OCI-LY7 (cell line): Measurements from ENCODE around the gene CATSPER4. TPM values are rescaled to one million over a fixed set of nuclear protein-coding genes. Genes with fewer than 3 reads are reported as not detected.

Source experiments
- BruUV-seq: library from RNA; stranded (reverse); fragments of 400-500 nt; replicated peaks from 2 replicates; lab custom pipeline; 2021; lab: Mats Ljungman, UMichigan
- CTCF ChIA-PET: fragments of 300-600 bp; sonication (Branson Sonifier 250); formaldehyde crosslinking; loops from one replicate; lab custom pipeline; 2022; ENCODE audit warnings: antibody characterized with exemption; ENCODE audit not compliant: unreplicated experiment; lab: Charles Lee
- POLR2A ChIA-PET: fragments of 300-600 bp; sonication (Branson Sonifier 250); formaldehyde crosslinking; loops from one replicate; lab custom pipeline; 2022; ENCODE audit warnings: antibody characterized with exemption; lab: Charles Lee
- DNase-seq: peaks from one replicate; pipeline ENCODE4 v3.0.0-alpha.2; 2015; ENCODE audit warnings: low spot score
- H2AFZ ChIP-seq: fragments of 200-600 bp; sonication (generic), shearing (Covaris generic); 2 replicates; pipeline ENCODE4 v1.6.1; 2014; ENCODE audit warnings: mild to moderate bottlenecking, antibody characterized with exemption, low read length, moderate library complexity
- H3K27ac ChIP-seq: fragments of 200-600 bp; sonication (generic); 2 replicates; pipeline ENCODE4 v1.5.1; 2014; ENCODE audit warnings: mixed run types, low read depth, mild to moderate bottlenecking, moderate library complexity, low read length, inconsistent platforms; ENCODE audit not compliant: poor library complexity, severe bottlenecking
- H3K36me3 ChIP-seq: fragments of 200-600 bp; sonication (generic); 2 replicates; pipeline ENCODE4 v1.6.1; 2014; ENCODE audit warnings: mild to moderate bottlenecking, antibody characterized with exemption, low read length, moderate library complexity, mixed read lengths; ENCODE audit not compliant: insufficient read depth
- H3K4me1 ChIP-seq: fragments of 200-600 bp; sonication (generic); 2 replicates; pipeline ENCODE4 v1.5.1; 2014; ENCODE audit warnings: mild to moderate bottlenecking, low read length; ENCODE audit not compliant: insufficient read depth, poor library complexity, severe bottlenecking
- H3K4me2 ChIP-seq: fragments of 200-600 bp; sonication (generic); 2 replicates; pipeline ENCODE4 v1.6.1; 2014; ENCODE audit warnings: mild to moderate bottlenecking, low read length
- H3K4me3 ChIP-seq: fragments of 200-600 bp; sonication (generic); 2 replicates; pipeline ENCODE4 v1.5.1; 2014; ENCODE audit warnings: mild to moderate bottlenecking, low read depth, low read length; ENCODE audit not compliant: poor library complexity, severe bottlenecking
- H3K79me2 ChIP-seq: fragments of 200-600 bp; sonication (generic); 2 replicates; pipeline ENCODE4 v1.6.1; 2016; ENCODE audit warnings: low read depth, mild to moderate bottlenecking, low read length, moderate library complexity, mixed read lengths; ENCODE audit not compliant: insufficient read depth
- H3K9me2 ChIP-seq: fragments of 200-600 bp; sonication (generic); 2 replicates; pipeline ENCODE4 v1.6.1; 2016; ENCODE audit warnings: mild to moderate bottlenecking, low read length, mixed read lengths; ENCODE audit not compliant: insufficient read depth
- H3K9me3 ChIP-seq: fragments of 200-600 bp; sonication (generic); 2 replicates; pipeline ENCODE4 v1.6.1; 2014; ENCODE audit warnings: mild to moderate bottlenecking, mixed run types, low read length, mixed read lengths
- H4K20me1 ChIP-seq: fragments of 200-600 bp; sonication (generic); 2 replicates; pipeline ENCODE4 v1.6.1; 2014; ENCODE audit warnings: mild to moderate bottlenecking, antibody characterized with exemption, low read length, moderate library complexity, mixed read lengths; ENCODE audit not compliant: insufficient read depth
- CTCF ChIP-seq: fragments of 200-600 bp; sonication (generic); conservative IDR thresholded peaks from 2 replicates; pipeline ENCODE4 v1.5.1; 2014; ENCODE audit warnings: mild to moderate bottlenecking, antibody characterized with exemption, low read length, moderate library complexity, mixed read lengths
- EZH2phosphoT487 ChIP-seq: fragments of 200-600 bp; sonication (generic); IDR thresholded peaks from 2 replicates; pipeline ENCODE4 v1.6.1; 2018; ENCODE audit warnings: low read depth, borderline replicate concordance, mild to moderate bottlenecking, mixed run types, antibody characterized with exemption, low read length, moderate library complexity, mixed read lengths
- intact Hi-C: fragments of 100-400 bp; cut with micrococcal nuclease; formaldehyde crosslinking; loops from one replicate; pipeline ENCODE4 v1.10.0; 2022; ENCODE audit not compliant: unreplicated experiment
- total RNA-seq, 2 experiments: library from RNA; depleted of rRNA in 1 of 2; stranded (reverse); fragments of >200 nt in 1 of 2; shearing (Covaris generic) in 1 of 2; gene quantifications; 2 replicates each; pipeline ENCODE4 v1.2.3, GENCODE V29; 2014 to 2022

CATSPER4 gene
- total RNA-seq, 2 experiments from 2014 or later = not detected

- Histone ChIP-seq H4K20me1 (no peaks in the 10 kb centered on the region), H2AFZ (peak within 1 kb of the TSS; percentile 92), H3K36me3 (peaks cover 33% of the 10 kb centered on the region), H3K4me2 (peak within 1 kb of the TSS; percentile 82), H3K4me3 (peak within 1 kb of the TSS; percentile 86), H3K27ac (peak within 1 kb of the TSS; percentile 67), H3K9me3 (peaks cover 11% of the 10 kb centered on the region; the same call in 1 of the 2 replicates), H3K9me2 (no peaks in the 10 kb centered on the region), H3K4me1 (peaks cover 34% of the 10 kb centered on the region), H3K79me2 (peaks cover 48% of the 10 kb centered on the region)
- peak; percentile 98 for DNase-seq
- POLR2A ChIA-PET = interaction anchor here (0.5 to 1.5 kb wide), 7 partner anchors 11 to 214 kb away, joined by 3 to 5 read pairs (median 3); partner anchors contain the start of genes DHDDS and ZNF593
- TF ChIP-seq EZH2phosphoT487 = no peak
- peak; percentile 87 for TF ChIP-seq CTCF
- CTCF ChIA-PET = interaction anchor here (0.7 to 1.4 kb wide), 2 partner anchors 21 to 304 kb away, joined by 3 read pairs; no protein-coding TSS in a partner anchor
- no TSS peak for BruUV-seq
- intact Hi-C loops = loop anchor here (1.0 to 2.0 kb wide), 2 partner anchors 65 to 123 kb away; partner anchors contain the start of genes PDIK1L and ZNF593
Measured at GRCh38 chr1:26233903-26234643, 43.7 kb downstream of the CATSPER4 start, which contains the start of gene CEP85. TSS of gene CEP85 (plus strand) at chr1:26234200. CDS start at chr1:26239784, 5,584 bp downstream.

- Histone ChIP-seq H4K20me1 (no peaks in the 10 kb centered on the region), H3K27ac (peak overlapping the region; percentile 67), H3K4me2 (peak overlapping the region; percentile 82), H3K79me2 (peaks cover 55% of the 10 kb centered on the region), H3K4me3 (peak overlapping the region; percentile 86), H3K4me1 (peaks cover 34% of the 10 kb centered on the region), H2AFZ (peak overlapping the region; percentile 20; the same call in 1 of the 2 replicates), H3K9me2 (no peaks in the 10 kb centered on the region), H3K36me3 (peaks cover 40% of the 10 kb centered on the region), H3K9me3 (peaks cover 11% of the 10 kb centered on the region; the same call in 1 of the 2 replicates)
- ChIA-PET POLR2A (interaction anchor here (0.8 to 1.5 kb wide), 5 partner anchors 10 to 267 kb away, joined by 3 read pairs; partner anchors contain the start of gene DHDDS), CTCF (interaction anchor here (0.6 to 1.4 kb wide), 4 partner anchors 20 to 303 kb away, joined by 3 to 7 read pairs (median 3); no protein-coding TSS in a partner anchor)
- intact Hi-C loops = loop anchor here (1.0 to 2.0 kb wide), 2 partner anchors 66 to 124 kb away; partner anchors contain the start of genes PDIK1L and ZNF593
- DNase-seq = peak; percentile 31
- BruUV-seq = no TSS peak
- TF ChIP-seq CTCF (peak; percentile 60), EZH2phosphoT487 (no peak)
Measured at GRCh38 chr1:26234644-26235370, 44.4 kb downstream of the CATSPER4 start.
